NCI-H2107 treated with DMSO at 0.1 percent for 48 hours (cell line): ENCODE data around the gene POU2F1.
A peak's percentile ranks its signal among the peaks of the same experiment; 100 is the strongest.

ENCODE experiments used
- DNase-seq: peaks from one replicate; lab custom pipeline; 2025; ENCODE audit not compliant: unreplicated experiment; lab: John Stamatoyannopoulos, UW

The POU2F1 gene

DNA sequence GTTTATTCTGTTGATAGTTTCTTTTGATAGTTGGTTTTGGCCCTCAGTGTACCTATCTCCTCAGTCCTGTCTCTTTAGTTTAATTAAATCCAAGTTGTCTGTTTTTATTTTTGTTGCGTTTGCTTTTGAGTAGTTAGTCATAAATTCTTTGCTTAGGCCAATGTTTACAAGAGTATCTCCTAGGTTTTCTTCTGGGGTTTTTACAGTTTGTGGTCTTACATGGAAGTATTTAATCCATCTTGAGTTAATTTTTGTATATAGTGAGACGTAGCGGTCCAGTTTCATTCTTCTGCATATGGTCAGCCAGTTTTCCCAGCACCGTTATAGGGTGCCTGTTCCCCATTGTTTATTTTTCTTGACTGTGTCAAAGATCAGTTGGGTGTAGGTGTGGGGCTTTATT, 139.4 kb downstream of the POU2F1 start:
- DNase-seq, result no peak

DNA sequence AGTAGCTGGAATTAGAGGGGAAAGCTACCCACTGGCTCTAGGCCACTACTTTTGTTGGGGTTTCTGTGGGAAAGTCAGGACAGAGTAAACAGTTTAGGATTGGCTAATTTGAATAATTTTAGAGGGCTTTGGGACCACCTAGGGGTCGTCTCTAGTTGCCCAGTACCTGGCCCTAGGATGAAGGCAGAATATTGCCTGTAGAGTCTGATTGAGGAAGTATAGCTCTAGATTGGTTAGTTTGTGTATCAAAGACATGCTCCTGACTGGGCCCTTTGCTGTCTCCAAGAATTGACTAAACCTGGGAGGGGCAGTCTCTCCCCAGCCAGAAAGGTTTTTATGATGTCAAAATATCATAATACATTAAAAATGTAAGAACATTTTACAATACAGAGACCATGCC, 142.0 kb downstream of the POU2F1 start:
- no peak for DNase-seq

DNA sequence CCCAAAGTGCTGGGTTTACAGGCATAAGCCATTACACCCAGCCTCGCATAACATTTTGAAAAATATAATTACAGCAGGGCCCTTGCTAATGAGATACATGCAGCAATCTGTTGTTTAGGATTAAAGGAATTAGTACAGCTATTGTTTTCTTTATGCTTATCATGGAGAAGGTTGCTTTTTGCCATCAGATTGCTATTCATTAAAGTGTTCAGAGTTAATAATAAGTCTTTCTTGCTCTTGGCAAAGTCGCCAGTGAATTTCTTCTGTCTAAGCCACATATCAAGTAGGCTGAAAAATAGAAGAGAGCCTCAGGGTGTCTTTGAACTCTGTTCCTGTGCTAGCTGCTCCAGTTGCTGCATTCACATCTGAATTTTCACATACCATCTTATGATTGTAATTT, 144.1 kb downstream of the POU2F1 start:
- no peak for DNase-seq

DNA sequence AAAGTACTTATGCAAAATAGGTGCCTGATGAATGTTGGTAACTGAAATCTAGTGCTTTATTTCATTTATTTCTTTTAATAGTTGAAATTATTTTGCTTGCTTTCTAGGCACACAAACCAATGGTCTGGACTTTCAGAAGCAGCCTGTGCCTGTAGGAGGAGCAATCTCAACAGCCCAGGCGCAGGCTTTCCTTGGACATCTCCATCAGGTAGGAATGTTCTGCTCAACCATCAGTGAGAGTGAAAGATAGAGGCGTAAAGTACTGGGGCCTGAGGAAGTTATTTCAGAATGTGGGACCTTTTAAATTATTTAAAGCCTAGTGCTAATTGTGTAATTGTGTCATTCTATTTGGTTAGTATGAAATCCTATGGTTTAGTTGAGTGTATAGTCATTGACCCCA, 144.7 kb downstream of the POU2F1 start:
- no peak for DNase-seq

DNA sequence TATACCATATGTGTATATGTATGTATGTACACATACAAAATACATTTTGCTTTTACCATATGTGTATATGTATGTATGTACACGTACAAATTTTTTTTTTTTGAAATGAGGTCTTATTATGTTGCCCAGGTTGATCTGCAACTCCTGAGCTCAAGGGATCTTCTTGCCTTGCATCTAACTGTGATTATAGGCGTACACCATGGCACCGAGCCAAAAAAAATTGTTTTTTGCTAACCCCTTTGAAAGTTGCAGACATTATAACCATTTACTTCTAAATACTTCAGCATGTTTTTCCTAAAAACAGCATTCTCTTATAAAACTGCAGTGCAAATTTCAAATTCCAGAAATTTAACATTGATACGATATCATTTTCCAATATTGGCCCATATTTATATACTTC, 147.0 kb downstream of the POU2F1 start:
- no peak for DNase-seq

DNA sequence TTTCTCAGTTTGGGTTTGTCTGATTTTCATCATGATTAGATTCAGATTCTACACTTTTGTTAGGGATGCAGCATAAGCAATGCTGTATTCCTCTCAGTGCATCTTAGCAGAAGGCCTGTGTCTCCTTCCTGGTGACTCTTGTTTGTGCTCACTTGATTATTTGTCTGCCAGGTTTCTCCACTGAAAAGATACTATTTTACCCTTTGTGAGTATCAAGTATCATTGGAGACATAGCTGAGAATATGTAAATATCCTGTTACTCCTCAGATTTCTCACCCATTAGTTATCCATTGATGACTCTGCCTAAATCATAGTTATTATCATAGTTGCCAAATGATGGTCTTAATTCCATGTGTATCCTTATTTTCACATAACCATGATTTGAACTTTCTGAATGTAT, 148.5 kb downstream of the POU2F1 start:
- DNase-seq, result no peak

DNA sequence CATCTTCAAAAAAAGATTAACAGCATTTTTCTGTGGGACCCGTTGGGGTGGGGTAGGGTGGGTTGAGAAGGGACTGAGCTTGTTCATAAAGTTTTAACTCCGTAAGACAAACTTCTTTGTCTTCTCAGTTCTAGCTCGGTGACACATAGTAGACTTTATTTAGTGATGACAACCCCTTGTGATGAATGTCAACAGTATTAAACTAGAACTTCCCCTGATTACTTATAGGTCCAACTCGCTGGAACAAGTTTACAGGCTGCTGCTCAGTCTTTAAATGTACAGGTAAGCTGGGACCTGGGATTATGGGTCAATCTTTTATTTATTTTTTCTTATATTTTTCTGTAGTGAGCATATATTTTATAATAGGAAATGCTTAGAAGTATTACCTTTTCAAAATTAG, 149.2 kb downstream of the POU2F1 start:
- DNase-seq, result no peak

DNA sequence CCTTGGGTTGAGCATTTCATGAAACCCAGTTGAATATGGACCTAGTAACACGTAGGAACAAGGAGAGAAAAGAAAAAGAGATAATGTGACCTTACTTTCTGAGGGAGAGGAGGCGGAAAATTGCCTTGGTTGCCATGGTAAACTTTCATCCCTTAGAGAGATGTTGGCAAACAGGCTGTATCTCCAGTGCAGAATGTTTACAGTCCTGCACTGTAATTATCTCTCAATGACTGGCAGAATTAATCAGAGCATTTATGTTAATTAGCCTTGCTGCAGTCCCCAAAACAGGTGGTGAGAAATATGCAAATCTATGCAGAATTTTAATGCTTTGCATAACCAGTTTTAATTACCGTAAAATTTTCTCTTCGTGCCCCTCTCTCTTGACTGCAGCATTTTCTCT, 150.3 kb downstream of the POU2F1 start:
- no peak for DNase-seq

DNA sequence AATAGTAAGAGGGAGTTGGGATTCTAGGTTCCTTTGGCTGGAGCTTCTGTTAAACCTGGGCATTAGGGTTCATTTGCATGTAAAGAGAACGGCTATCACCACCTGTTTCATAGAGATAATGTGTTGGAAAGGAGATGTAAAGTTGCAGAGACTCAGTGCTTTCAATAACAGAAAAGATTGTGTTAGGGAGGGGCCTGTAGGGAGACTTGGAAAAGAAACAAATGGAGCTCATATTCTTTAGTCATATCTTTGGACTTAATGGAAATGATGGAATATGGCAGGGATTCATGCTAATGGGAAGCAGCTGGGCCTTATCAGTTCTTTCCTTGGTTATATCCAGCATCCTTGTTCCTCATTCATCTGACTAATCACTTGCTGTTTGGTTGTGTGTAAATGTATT, 152.7 kb downstream of the POU2F1 start:
- DNase-seq, result no peak

DNA sequence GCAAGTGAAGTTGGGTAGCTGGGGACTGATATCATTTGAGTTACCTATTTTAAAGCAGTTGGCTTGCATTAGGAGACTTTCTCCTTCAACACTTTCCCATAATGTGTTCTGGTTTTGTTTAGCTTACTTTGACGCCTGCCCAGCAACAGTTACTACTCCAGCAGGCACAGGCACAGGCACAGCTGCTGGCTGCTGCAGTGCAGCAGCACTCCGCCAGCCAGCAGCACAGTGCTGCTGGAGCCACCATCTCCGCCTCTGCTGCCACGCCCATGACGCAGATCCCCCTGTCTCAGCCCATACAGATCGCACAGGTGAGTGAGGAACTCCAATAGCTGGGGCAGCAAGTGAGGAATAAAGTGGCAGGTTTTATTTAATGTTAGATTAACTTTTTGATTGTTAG, 153.3 kb downstream of the POU2F1 start:
- no peak for DNase-seq

DNA sequence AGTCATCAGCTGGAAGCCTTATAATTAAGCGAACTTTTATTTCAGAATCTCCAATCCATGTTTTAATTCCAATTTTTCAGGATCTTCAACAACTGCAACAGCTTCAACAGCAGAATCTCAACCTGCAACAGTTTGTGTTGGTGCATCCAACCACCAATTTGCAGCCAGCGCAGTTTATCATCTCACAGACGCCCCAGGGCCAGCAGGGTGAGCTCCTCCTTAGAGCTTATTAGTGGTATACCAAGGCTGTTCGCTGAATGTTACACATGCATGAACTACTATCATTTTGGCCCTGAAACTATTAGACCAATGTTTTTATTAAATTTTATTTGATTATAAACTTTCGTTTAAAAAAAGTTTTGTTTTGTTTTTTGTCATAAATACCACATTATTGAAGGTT, 155.3 kb downstream of the POU2F1 start:
- DNase-seq, result no peak

DNA sequence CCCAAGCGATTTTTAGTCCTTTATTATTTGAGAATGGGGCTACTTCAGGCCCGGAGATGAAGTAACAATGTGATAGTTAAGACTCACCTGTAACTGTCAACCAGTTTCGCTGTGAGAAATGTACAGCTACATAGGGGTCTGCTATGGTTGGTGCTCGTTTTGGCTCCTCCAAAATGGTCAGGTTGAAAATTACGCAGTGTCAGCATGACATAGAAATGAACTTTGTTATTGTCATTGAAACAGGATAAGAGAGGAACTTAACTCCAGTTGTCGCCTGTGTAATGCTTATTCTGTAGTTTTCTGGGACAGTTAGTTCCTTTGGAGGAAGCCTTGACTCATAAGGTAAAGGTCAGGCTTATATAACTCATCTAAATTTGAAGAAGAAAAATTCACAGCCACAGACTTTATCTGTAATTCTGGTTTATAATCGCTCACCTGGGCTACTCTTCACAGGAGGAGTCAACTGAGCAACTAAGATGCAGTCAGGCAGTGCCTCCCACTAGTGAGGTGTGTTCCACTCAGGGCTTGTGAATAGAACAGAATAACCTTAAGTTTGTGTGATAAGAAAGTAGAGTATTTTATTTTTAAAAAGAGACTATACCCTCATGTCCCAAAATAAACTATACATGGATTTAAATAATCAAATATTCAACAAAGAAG, 166.7 kb downstream of the POU2F1 start:
- DNase-seq, result no peak

DNA sequence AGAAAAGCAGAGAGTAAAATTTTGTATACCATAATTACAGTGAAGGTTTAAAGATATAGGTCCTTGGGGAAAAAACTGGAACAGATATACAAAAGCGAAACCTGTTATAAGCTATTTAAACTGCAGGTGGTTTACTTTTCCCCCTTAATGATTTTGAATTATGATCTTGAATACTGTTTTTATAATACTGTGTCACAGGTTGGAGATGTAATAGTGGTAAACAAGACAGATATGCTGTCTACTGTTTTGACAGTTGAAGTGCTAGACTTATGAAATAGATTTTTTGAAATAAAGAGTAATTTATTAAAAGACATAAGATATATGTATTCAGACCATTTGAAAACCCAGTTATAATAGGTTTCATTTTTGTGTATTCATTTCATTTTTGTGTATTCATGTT, 168.3 kb downstream of the POU2F1 start:
- no peak for DNase-seq

DNA sequence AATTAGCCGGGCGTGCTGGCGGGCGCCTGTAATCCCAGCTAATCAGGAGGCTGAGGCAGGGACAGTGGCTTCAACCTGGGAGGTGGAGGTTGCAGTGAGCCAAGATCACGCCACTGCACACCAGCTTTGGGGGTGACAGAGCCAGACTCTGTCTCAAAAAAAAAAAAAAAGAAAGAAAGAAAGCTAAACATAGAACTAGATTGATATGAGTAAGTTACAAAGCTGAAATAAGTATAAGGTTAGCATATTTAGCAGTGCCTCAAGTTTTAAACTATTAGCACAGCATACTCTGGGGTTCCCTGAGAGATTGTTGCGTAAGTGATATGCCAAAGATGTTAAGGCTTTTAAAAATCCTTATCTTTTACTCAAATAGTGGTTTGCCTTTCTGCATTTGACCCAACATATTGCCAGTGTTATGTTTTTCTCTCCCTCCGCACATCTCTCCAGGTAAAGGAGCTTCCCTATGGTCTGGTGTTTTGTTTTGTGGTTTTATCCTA, 171.6 kb downstream of the POU2F1 start:
- DNase-seq, result no peak

DNA sequence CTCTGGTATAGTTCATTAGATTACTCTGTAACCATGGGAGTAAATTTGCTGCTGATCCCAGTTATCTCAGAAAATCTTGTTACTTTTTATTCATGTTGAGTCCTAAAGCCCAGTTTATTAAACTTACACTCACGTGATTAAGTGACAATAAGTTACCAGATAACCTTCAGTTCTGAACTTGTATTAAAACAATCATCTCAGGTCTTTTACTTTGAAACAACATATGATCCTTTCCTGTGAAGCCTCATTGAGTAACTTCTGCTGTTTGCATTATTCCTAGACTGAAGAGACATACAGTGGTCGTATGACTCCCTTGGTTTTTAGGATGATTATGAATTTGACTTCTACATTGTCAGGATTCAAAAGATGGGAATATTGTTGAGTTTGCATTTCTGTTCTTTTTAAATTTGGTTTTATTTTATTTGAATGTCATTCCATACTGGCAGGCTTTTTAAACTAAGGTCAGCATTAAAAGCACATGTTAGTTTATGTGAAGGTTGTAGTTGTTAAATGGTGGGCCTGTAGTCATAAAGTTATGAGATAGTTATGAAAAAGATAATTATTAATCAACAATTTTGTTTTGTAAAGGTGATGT, 179.8 kb downstream of the POU2F1 start:
- DNase-seq, result no peak

DNA sequence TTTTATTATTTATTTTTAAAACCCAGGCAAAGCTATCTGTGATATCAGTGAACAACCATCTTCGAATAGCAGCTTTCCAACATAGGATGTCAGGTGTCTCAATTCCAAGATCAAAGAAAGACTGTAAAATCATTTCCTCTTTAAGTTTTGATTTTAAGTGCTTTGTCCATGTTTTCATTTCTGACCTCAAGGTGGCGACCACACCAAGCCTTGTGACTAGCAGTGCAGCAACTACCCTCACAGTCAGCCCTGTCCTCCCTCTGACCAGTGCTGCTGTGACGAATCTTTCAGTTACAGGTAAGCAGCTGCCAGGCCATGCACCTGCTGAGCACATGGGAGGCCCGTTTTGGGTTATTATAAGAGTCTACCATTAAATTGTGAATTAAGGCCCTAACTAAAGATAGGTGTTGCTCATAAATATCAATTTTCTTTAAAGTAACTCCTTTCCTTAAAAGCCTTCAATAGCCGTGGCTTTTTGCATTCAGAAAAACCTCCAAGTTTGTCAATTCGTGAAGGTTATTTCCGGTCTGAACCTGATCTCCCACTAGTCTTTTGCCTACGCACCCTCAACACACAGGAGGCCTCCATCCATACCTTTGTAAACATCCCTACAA, 180.7 kb downstream of the POU2F1 start:
- peak; percentile 77 for DNase-seq

DNA sequence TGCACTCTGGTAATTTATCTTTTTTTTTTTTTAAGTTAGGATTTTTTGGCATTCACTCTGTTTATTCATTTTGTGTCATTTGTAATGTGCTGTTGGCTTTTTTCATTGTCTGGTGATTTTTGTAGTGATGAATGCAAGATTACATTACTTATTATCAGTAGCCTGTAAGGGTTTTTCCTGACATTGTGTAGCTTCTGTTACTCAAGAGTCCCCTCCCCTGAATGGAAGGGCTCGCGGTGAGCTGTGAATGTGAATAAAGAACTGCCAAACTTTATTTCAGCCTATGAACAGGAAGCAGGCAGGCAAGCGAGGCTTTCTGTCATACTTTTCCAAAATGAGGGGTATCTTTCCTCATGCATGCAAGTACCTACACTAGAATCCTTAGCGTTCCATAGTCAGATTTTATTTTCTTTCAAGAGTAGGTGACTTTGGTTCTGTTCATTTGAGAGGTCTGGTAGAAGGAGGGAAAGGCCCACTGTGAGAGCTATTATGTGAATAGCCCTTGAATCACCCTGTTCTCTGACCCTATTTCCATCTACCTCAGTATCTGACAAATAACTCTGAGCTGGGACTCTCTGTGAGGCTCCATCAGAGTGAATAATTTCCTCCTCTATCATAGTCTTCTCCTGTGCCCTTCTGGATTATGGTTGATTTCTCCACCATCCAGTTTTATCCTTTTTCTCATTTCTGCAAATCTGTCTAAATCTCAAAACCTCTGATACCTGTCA, 183.6 kb downstream of the POU2F1 start:
- no peak for DNase-seq

DNA sequence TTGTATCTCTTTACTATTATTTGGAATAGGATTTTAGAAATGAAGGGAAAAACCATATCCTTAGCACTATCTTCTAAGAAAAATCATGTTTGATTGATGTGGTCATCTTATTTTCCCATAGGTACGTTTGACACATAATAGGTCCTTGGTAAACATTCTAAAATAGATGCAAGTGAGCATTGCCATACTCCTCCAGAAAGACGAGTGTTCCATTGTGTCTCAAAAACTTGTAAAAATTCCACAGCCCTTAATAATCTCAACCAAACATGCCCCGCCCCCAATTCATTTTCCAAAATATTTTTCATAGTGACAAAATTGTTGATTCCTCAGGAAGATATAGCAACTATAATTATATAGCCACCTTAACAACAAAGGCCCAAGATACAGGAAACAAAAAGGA, 184.2 kb downstream of the POU2F1 start:
- no peak for DNase-seq

DNA sequence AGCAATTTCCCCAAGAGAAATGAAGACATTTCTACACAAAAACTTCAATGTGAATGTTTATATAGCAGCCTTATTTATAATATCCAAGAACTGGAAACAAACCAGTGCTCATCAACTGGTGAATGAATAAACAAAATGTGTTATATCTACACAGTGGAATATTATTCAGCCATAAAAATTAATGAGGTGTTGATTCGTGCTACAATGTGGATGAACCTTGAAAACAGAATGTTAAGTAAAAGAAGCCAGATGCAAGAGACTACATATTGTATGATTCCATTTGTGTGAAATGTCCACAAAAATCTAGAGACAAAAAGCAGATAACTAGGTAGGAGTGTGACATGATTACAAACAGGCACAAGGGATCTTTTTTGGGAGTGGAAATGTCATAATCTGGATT, 187.7 kb downstream of the POU2F1 start:
- no peak for DNase-seq

DNA sequence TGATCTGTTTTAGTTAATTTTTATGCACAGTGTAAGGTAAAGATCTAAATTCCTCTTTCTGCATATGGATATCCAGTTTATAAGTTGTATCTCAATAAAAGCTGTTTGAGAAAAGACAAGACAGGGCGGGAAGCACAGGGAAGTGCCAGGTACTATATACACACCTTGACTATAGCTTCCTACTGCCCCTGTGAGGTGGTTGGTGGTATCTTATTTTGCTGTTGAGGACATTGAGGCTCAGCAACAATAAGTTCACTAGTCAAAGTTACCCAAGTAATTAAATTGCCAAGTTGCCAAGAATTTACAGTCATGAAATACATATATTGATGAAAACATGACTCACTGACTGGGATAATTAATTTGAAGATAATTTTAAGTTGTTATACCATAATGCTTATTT, 188.5 kb downstream of the POU2F1 start:
- DNase-seq, result no peak

DNA sequence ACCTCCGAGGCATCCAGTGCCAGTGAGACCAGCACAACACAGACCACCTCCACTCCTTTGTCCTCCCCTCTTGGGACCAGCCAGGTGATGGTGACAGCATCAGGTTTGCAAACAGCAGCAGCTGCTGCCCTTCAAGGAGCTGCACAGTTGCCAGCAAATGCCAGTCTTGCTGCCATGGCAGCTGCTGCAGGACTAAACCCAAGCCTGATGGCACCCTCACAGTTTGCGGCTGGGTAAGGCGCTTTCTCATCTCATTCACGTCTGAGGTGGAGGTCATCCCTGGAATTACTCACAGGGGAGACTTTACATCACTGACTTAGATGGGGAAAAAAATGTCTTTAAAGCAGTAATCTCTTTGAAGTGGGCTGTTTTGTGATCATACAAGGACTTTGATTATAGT, 191.4 kb downstream of the POU2F1 start:
- DNase-seq, result peak; percentile 55

DNA sequence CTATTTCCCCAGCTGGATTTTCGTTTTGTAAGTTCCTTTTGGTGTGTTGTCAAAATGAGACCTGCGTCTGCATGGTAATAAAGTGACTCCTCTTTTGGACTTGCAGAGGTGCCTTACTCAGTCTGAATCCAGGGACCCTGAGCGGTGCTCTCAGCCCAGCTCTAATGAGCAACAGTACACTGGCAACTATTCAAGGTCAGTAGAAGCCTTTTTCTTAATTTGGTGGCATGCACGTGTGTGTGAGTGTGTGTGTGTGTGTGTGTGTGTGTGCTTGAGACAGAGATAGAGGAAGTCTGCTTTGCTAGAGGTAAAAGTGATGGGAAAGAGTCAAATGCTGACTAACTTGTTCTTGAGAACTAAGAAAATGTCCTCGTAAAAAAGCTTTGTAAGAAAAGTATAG, 192.2 kb downstream of the POU2F1 start:
- DNase-seq, result no peak
